NCI-H2081 (cell line): ENCODE data around the gene PTPRK.
"Not testable (repeated sequence)": the region's sequence is repeated elsewhere in the genome, so short reads cannot be mapped to it uniquely, and the experiment has no call there.

Experiments
- DNase-seq, 2 experiments: peaks; one replicate each; lab custom pipeline; 2025; lab: John Stamatoyannopoulos, UW

The PTPRK gene

GRCh38 chr6:127952176-127952575 is 568.2 kb downstream of the PTPRK start:
- no peak for DNase-seq

- no peak for DNase-seq
These were observed 569.1 kb downstream of the PTPRK start for GRCh38 chr6:127951172-127951917.

DNA sequence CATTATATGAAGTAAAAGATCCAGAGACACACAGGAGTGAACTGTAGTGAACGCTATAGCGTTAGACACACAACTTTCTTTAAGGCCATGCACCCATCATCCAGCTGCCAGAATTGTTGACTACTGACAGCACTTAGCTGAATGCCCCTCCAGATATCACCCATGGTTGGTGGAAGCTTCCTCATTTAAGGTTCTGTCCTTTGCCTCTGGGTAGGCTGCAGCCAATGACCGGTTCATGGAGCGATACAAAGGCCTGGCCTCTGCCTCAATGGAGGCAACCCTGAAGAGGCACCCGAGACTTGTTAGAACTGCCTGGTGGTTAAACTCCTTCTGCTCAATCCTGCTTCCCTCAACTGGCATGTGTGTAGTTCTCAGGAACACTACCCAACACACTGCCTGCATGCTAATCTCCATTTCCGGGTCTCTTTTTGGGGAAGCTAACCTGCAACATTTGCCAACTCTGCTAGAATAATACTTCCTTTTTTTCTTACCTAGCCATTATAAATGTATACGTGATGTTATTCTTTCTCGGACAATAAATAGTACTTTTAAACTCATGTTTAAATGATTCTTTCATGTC is 569.7 kb downstream of the PTPRK start:
- no peak for DNase-seq

DNA sequence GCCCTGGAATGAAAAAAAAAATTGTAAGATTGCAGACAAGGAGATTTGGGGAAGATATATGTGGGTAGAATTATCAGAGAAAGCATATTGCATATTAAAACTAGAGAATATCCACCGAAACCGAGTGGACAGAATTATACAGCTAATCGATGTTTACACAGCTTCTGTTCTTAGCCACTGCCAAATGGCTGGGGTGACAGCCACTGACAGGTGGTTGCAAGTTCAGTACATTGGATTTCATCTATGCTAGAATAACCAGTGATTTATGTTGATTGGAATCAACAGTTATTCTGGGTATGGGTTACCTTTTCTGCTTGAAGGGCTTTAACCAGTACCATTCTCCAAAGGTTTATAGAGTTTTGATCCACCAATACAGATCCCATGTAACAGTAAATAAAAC is 571.1 kb downstream of the PTPRK start:
- DNase-seq = no peak

- DNase-seq = no peak
These were observed 574.0 kb downstream of the PTPRK start for GRCh38 chr6:127946388-127946787.

- DNase-seq = no peak
These were observed 574.8 kb downstream of the PTPRK start for GRCh38 chr6:127945434-127946097.

DNA sequence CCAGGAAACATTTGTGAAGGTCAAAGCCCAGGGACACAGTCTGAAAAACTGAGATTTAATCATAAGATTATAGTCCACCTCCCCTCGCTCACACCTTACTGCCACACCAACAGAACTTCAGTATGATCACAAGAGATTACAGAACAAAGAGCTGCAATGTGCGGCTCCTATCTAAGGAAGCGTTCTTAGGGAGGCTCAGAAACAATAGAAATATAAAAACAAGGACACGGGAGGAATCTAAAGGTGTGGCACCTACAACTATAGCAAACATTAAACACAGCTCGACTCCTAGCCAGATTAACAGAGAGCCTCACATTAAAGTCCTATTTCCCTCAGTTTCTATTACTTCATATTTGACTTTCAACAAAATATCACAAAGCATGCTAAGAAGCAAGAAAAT is 579.2 kb downstream of the PTPRK start:
- no peak for DNase-seq

GRCh38 chr6:127939442-127940066 is 580.8 kb downstream of the PTPRK start:
- DNase-seq = no peak

- DNase-seq = no peak
These were observed 581.7 kb downstream of the PTPRK start for GRCh38 chr6:127938701-127939100.

DNA sequence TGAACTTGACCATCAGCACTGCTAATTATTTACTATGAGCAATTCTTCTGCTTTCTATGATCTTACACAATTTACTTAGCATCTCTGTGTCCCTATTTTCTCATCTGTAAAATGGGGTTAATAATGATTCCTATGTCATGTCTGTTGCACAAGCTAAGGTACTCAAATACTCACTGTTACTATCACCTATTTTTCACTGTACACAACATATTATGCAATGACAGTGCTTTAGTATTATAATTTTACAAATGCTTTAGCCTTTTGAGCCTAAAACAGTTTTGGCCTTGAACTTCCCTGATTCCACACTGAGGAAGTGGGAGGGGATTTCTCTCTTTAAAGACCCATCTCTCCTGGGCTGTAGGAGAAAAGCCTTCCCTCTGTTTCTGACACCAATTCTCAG is 582.7 kb downstream of the PTPRK start:
- DNase-seq = no peak

DNA sequence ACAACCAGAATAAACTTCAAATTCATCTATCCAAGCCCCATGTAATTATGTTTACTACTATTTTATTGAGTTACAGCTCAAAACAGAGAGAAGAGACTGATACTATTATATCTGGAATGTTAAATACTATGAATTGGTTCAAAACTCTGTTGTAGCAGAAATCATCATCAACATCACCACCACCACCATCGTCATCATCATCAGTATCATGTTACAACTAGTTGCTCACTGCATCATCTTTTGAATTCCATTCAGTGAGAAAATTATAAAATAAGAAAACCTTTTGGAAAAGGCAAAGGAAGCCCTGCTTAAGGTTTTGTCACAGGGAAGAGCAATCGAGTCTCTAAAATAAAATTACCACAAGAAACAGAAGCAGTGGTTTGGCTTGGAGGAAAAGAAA is 583.3 kb downstream of the PTPRK start:
- DNase-seq = no peak

GRCh38 chr6:127934956-127935355 is 585.4 kb downstream of the PTPRK start:
- DNase-seq = no peak

GRCh38 chr6:127933852-127934840 is 586.3 kb downstream of the PTPRK start:
- no peak for DNase-seq

DNA sequence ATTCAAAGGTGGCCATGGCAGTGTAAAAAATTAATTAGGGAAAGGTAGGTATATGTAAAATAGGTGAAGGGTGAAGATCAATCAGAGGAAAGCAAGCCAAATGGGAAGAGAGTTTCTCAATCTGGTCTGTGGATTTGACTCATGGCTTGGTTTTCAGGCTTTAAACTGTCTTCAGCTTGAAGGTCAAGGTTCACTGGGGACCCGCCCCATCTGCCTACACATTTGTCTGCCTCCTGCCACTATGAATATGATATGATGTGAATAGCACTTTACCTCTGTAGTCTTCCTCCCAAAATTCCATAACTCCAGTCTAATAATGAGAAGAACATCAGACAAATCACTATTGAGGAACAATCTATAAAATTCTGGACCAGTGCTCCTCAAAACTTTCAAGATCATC is 587.3 kb downstream of the PTPRK start:
- DNase-seq = no peak

DNA sequence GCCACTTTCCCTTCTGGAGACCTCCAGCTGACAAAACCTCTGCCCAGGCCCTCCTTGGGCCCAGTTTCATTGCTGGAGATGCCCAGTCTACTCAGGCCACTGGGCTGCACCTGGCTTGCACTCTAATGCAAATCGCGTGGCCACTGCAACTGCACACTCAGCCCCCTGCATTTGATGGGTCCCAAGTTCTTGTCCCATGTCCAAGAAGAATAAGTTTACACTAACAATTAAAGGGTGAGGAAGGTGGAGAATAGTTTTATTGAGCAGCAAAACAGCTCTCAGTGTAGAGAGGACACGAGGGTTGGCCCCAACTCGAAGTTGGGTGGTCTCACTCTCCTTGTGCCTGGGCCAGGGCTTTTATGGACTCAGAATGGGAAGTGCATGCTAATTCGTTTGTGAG is 587.7 kb downstream of the PTPRK start:
- no peak for DNase-seq

DNA sequence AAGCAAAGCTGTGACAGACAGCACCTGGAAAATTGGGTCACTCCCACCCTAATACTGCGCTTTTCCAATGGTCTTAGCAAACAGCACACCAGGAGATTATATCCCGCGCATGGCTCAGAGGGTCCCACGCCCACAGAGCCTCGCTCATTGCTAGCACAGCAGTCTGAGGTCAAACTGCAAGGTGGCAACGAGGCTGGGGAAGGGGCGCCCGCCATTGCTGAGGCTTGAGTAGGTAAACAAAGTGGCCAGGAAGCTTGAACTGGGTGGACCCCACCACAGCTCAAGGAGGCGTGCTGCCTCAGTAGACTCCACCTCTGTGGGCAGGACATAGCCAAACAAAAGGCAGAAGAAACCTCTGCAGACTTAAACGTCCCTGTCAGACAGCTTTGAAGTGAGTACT is 594.0 kb downstream of the PTPRK start:
- DNase-seq = not testable (repeated sequence)

DNA sequence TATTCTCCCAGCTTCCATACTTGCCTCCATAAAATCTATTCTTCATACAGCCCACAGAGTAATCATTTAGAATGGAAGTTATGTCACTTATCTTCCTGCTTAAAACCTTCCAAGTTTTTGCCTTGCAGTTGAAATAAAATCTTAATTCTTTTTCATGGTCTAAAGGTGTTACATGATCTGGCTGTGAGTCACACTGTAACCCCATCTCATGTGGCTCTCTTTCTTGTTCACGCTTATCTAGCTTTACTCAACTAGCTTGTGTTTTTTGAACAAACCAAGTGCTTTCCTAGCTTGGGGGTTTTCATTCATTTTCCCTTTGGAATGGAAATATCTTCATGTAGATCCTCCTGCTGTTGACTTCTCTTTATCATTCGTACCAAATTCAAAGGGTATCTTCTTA is 596.0 kb downstream of the PTPRK start:
- DNase-seq = no peak

DNA sequence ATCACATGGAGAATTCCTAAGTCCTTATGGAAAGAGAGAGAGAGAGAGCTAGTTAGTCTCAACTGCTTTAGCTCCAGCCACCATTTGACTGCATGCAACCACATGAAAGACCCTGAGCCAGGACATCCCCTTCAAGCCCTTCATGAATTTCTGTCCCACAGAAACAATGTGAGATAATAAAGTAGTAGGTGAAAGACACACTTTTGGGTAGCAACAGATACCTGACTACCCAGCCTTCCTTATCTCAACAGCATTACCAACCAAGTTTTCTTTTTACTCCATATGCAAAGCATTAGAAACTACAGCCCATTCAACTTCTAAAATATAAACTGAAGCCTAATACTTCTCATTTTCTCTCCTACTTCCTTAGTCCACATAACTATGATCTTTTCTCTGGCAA is 596.4 kb downstream of the PTPRK start:
- no peak for DNase-seq

DNA sequence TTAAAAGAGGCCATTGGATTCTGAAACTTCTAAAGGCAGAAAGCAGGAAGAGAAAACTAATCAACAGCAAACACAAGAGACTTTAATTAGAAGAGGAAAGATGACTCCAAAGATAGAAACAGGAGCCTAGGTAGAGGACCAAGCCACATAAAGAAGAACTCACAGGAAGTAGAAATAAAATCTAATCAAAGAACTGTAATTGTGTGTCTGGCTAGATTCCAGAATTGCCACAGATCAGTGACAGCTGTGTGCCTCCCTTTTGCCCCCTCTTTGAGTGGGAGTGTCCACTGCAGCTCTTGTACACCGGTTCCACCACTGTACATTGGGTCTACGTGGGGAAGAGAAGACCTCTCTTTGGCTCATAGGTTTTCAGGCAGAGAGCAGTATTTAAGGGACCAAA is 597.3 kb downstream of the PTPRK start:
- DNase-seq = peak in 1 of 2 experiments; percentile 45

DNA sequence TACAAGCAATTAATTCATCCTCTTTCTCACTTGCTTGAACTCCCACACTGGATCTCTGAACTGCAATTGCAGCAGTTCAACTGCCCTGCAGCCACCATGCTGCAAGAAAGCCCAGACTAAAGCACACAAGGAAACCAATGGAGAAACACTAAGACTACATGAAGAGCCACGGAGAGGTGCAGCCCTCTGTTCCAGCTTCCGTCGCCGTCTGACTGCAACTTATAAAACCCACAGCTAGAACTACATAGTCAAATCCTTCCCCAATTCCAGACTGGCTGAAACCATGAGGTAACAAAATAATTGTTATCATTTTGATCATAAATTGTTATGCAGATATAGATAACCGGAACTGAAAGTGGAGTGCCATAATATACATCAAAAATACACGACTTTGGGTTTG is 598.4 kb downstream of the PTPRK start:
- no peak for DNase-seq

GRCh38 chr6:127920804-127921203 is 599.6 kb downstream of the PTPRK start:
- no peak for DNase-seq
